WTC11 (cell line): ENCODE results near the gene MAN1B1. TPM values are rescaled to one million over a fixed set of nuclear protein-coding genes. Genes with fewer than 3 reads are reported as not detected.

Experiments used
- ATAC-seq: fragments of 200-7000 bp; cut with Tn5 transposase; 2 replicates; pipeline ENCODE4 v1.10.0; 2021; ENCODE audit warnings: mild to moderate bottlenecking, moderate library complexity
- CTCF ChIA-PET: fragments of 300-600 bp; sonication (Branson Sonifier 250); formaldehyde crosslinking; loops from one replicate; lab custom pipeline; 2021; ENCODE audit warnings: antibody characterized with exemption; lab: Charles Lee
- POLR2A ChIA-PET: fragments of 350-600 bp; sonication (Branson Sonifier 250); formaldehyde crosslinking; loops from one replicate; lab custom pipeline; 2021; ENCODE audit warnings: antibody characterized with exemption; lab: Charles Lee
- DNase-seq: peaks from one replicate; pipeline ENCODE4 v3.0.0; 2021; ENCODE audit warnings: low spot score
- H3K27ac Mint-ChIP-seq: 2 replicates; pipeline ENCODE4 v1.8.0; 2021; ENCODE audit warnings: mixed read lengths
- H3K27me3 Mint-ChIP-seq: 2 replicates; pipeline ENCODE4 v1.8.0; 2021; ENCODE audit warnings: low read depth, mild to moderate bottlenecking, moderate library complexity, mixed read lengths
- H3K36me3 Mint-ChIP-seq: 2 replicates; pipeline ENCODE4 v1.8.0; 2021; ENCODE audit warnings: mixed read lengths
- H3K4me1 Mint-ChIP-seq: 2 replicates; pipeline ENCODE4 v1.8.0; 2022; ENCODE audit warnings: mixed read lengths
- H3K4me3 Mint-ChIP-seq: 2 replicates; pipeline ENCODE4 v1.8.0; 2021; ENCODE audit warnings: mild to moderate bottlenecking, moderate library complexity, mixed read lengths
- H3K9me3 Mint-ChIP-seq: 2 replicates; pipeline ENCODE4 v1.8.0; 2021; ENCODE audit warnings: mixed read lengths
- ATF1 ChIP-seq: sonication (generic); formaldehyde crosslinking; IDR thresholded peaks from 2 replicates; pipeline ENCODE4 v1.8.1; 2023; ENCODE audit warnings: mild to moderate bottlenecking, moderate library complexity, missing genetic modification reagents
- E2F1 ChIP-seq: sonication (generic); formaldehyde crosslinking; IDR thresholded peaks from 2 replicates; pipeline ENCODE4 v1.8.0; 2022; ENCODE audit warnings: mild to moderate bottlenecking, missing genetic modification reagents
- ELF4 ChIP-seq: sonication (generic); formaldehyde crosslinking; IDR thresholded peaks from 2 replicates; pipeline ENCODE4 v1.8.1; 2022; ENCODE audit warnings: low read depth, mild to moderate bottlenecking, moderate library complexity, missing genetic modification reagents
- ERG ChIP-seq: fragments of 250-450 bp; sonication (Bioruptor Pico); IDR thresholded peaks from 2 replicates; pipeline ENCODE4 v1.8.0; 2021; ENCODE audit warnings: mild to moderate bottlenecking
- HMGXB4 ChIP-seq: sonication (generic); formaldehyde crosslinking; IDR thresholded peaks from 2 replicates; pipeline ENCODE4 v1.8.1; 2023; ENCODE audit warnings: mild to moderate bottlenecking, moderate library complexity, missing genetic modification reagents
- IRF2 ChIP-seq: sonication (generic); formaldehyde crosslinking; IDR thresholded peaks from 2 replicates; pipeline ENCODE4 v1.8.0; 2022; ENCODE audit warnings: low read depth, missing genetic modification reagents, borderline replicate concordance
- MLX ChIP-seq: sonication (generic); formaldehyde crosslinking; IDR thresholded peaks from 2 replicates; pipeline ENCODE4 v1.8.1; 2023; ENCODE audit warnings: mild to moderate bottlenecking, missing genetic modification reagents, moderate library complexity
- RELA ChIP-seq: sonication (generic); formaldehyde crosslinking; IDR thresholded peaks from 2 replicates; pipeline ENCODE4 v1.8.1; 2022; ENCODE audit warnings: missing genetic modification reagents, mild to moderate bottlenecking, borderline replicate concordance
- SMAD4 ChIP-seq: sonication (generic); formaldehyde crosslinking; IDR thresholded peaks from 2 replicates; pipeline ENCODE4 v1.8.0; 2022; ENCODE audit warnings: mild to moderate bottlenecking, missing genetic modification reagents
- STAT6 ChIP-seq: sonication (generic); formaldehyde crosslinking; conservative IDR thresholded peaks from 2 replicates; pipeline ENCODE4 v1.8.1; 2023; ENCODE audit warnings: mild to moderate bottlenecking, low read depth, missing genetic modification reagents, moderate library complexity
- ZMAT4 ChIP-seq: fragments of 250-450 bp; sonication (Bioruptor Pico); IDR thresholded peaks from 2 replicates; pipeline ENCODE4 v1.9.0; 2021; ENCODE audit warnings: mild to moderate bottlenecking
- ZNF425 ChIP-seq: fragments of 250-450 bp; sonication (Bioruptor Pico); conservative IDR thresholded peaks from 2 replicates; pipeline ENCODE4 v1.9.0; 2021; ENCODE audit warnings: mild to moderate bottlenecking
- ZNF532 ChIP-seq: fragments of 250-450 bp; sonication (Bioruptor Pico); IDR thresholded peaks from 2 replicates; pipeline ENCODE4 v1.9.0; 2021; ENCODE audit warnings: mild to moderate bottlenecking, borderline replicate concordance
- ZNF671 ChIP-seq: fragments of 250-450 bp; sonication (Bioruptor Pico); IDR thresholded peaks from 2 replicates; pipeline ENCODE4 v1.8.0; 2021; ENCODE audit warnings: mild to moderate bottlenecking
- total RNA-seq: library from RNA; stranded (reverse); gene quantifications from 3 replicates; pipeline ENCODE4 v1.2.3, GENCODE V29; 2021

Gene MAN1B1
- total RNA-seq, 1 experiment from 2014 or later, result 57.1 TPM

GRCh38 chr9:137044037-137044436 lies 42.7 kb upstream of the MAN1B1 start:
- Mint-ChIP-seq H3K36me3 (no peaks in the 10 kb centered on the region; the same call in 1 of the 2 replicates), H3K4me3 (no peak overlapping the region)
- DNase-seq (no peak), ATAC-seq (no peak)
- POLR2A ChIA-PET, result no interaction called here
- CTCF ChIA-PET, result interaction anchor here (2.4 to 3.9 kb wide), 3 partner anchors 9 to 24 kb away, joined by 13 to 41 read pairs (median 17); no protein-coding TSS in a partner anchor
- no peak for TF ChIP-seq SMAD4 (CRISPR knock-in tag)
- no peak for TF ChIP-seq E2F1 (CRISPR knock-in tag)
- no peak for TF ChIP-seq RELA
- TF ChIP-seq STAT6 (CRISPR knock-in tag), result no peak
- no peak for TF ChIP-seq ZNF671
- TF ChIP-seq IRF2, result no peak
- no peak for TF ChIP-seq ZMAT4
- no peak for TF ChIP-seq ERG (CRISPR knock-in tag)
- TF ChIP-seq MLX, result no peak
- no peak for TF ChIP-seq ZNF532 (CRISPR knock-in tag)
- TF ChIP-seq HMGXB4 (CRISPR knock-in tag), result no peak
- no peak for TF ChIP-seq ATF1 (CRISPR knock-in tag)
- TF ChIP-seq ZNF425 (CRISPR knock-in tag), result no peak
- no peak for TF ChIP-seq ELF4
- TF ChIP-seq, all 79 proteins: peak for 0
- Mint-ChIP-seq H3K27ac (no peak overlapping the region), H3K27me3 (peaks cover 31% of the 10 kb centered on the region), H3K9me3 (no peaks in the 10 kb centered on the region), H3K4me1 (peaks cover 6% of the 10 kb centered on the region)
